HG02981 (cell line): ENCODE measurements around the gene RPP21.
"Not testable (repeated sequence)": the region's sequence is repeated elsewhere in the genome, so short reads cannot be mapped to it uniquely, and the experiment has no call there.

Experiments
- ATAC-seq: cut with Tn5 transposase; IDR thresholded peaks from one replicate; pipeline ENCODE4 v1.9.1; 2021; ENCODE audit warnings: mild to moderate bottlenecking, moderate library complexity; ENCODE audit not compliant: unreplicated experiment

The RPP21 gene

GRCh38 chr6:30369280-30369679, 24.3 kb downstream of the RPP21 start:
- ATAC-seq, result not testable (repeated sequence)

GRCh38 chr6:30378290-30378937, 33.5 kb downstream of the RPP21 start:
- no peak for ATAC-seq

- no peak for ATAC-seq
Observed at GRCh38 chr6:30380464-30380863, 35.5 kb downstream of the RPP21 start.

- no peak for ATAC-seq
Observed at GRCh38 chr6:30386166-30386565, 41.2 kb downstream of the RPP21 start.

- ATAC-seq, result no peak
Observed at GRCh38 chr6:30391240-30391639, 46.3 kb downstream of the RPP21 start.

- no peak for ATAC-seq
Observed at GRCh38 chr6:30394139-30394538, 49.2 kb downstream of the RPP21 start.
